HG03469 (cell line): Measurements from ENCODE around the gene CEMIP2.
"Not testable (repeated sequence)": the region's sequence is repeated elsewhere in the genome, so short reads cannot be mapped to it uniquely, and the experiment has no call there.

Experiments
- ATAC-seq: cut with Tn5 transposase; IDR thresholded peaks from one replicate; pipeline ENCODE4 v1.9.1; 2021; ENCODE audit warnings: mild to moderate bottlenecking, moderate library complexity, moderate number of reproducible peaks; ENCODE audit not compliant: unreplicated experiment

CEMIP2 gene, protein sequence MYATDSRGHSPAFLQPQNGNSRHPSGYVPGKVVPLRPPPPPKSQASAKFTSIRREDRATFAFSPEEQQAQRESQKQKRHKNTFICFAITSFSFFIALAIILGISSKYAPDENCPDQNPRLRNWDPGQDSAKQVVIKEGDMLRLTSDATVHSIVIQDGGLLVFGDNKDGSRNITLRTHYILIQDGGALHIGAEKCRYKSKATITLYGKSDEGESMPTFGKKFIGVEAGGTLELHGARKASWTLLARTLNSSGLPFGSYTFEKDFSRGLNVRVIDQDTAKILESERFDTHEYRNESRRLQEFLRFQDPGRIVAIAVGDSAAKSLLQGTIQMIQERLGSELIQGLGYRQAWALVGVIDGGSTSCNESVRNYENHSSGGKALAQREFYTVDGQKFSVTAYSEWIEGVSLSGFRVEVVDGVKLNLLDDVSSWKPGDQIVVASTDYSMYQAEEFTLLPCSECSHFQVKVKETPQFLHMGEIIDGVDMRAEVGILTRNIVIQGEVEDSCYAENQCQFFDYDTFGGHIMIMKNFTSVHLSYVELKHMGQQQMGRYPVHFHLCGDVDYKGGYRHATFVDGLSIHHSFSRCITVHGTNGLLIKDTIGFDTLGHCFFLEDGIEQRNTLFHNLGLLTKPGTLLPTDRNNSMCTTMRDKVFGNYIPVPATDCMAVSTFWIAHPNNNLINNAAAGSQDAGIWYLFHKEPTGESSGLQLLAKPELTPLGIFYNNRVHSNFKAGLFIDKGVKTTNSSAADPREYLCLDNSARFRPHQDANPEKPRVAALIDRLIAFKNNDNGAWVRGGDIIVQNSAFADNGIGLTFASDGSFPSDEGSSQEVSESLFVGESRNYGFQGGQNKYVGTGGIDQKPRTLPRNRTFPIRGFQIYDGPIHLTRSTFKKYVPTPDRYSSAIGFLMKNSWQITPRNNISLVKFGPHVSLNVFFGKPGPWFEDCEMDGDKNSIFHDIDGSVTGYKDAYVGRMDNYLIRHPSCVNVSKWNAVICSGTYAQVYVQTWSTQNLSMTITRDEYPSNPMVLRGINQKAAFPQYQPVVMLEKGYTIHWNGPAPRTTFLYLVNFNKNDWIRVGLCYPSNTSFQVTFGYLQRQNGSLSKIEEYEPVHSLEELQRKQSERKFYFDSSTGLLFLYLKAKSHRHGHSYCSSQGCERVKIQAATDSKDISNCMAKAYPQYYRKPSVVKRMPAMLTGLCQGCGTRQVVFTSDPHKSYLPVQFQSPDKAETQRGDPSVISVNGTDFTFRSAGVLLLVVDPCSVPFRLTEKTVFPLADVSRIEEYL (N-terminal part only)

DNA sequence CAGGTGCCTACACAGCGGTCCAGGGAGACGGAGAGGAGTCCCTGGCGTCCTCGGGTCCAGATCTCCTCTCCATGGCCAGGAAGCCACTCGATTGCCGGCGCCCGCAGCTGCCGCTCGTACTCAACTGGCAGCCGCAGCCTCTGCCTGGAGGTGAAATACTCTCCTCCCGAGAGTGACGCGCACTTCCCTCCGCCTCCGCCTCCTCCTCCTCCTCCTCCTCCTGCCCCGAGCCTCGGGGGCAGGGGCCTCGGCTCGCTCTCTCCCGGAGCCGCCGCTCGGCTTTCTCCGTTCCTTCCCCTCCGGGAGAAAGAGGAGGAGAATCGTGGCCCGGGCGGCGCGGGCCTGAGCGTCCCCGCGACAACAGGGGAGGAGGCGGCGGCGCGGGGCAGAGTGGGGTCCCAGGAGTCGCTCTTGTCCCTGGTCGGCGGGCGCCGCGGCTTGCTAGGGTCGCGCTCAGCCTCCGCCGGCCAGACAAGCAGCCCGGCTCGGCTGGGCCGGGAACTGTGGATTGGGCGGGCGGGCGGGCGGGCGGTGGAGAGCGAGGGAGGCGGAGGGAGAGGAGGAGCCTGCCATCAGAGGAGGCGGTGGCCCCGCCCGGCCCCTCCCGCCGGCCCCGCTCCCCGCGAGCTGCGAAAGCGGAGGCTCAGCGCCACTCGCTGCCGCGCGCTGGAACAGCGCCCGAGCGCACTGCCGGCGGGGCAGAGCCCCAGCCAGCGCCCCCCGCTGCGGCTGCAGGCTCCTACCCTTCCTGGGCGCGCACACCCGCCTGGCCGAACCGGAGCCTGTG is at the start of gene CEMIP2:
Gene CEMIP2 (minus strand): TSS at position 126 of the 787 bp plus-strand sequence. CDS start 18,140 bp downstream, outside the sequence.
- ATAC-seq, result peak; percentile 70

DNA sequence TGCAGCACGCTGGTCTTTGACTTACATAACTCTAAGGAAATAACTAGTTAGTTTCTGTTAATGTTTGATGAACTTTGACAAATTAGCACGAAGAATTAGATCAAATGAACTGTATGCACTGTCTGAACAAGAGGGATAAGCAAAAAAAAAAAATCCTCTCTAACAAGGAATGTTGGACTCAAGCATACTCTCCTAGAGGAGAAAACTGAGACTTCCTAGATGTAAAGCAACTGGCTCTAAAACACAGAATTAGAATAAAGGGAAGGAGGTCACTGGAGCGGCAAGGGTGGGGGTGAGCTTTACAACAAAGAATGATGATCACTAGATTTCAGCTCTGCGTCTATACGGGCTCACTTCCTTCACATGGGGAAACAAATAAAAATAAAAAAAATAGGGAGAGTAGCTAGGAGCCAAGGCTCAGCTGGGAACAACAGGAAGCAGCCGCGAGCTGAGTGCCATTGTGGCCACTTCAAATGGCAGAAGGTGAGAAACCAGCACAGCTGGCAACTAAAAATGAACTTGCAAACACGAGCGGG is 48.7 kb upstream of the CEMIP2 start:
- ATAC-seq, result no peak

DNA sequence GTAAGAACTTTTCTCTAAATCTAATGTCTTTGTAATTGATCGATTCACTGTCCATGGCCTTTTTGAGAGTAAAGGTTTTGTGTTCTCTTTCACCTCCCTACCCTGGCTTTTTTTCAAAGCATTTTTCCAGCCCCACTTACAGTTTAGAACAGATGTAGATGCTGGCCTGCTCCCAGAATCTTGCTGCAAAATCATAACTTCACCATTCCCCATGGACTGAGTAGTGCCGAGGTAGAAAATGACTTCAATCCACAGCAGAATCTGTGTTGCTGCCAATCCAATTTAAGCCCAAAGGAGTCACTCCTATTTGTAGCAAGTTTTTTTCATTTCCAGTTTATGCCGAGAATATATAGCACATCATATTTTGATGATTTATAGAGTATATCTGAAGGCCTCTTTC is 46.5 kb upstream of the CEMIP2 start:
- ATAC-seq, result no peak

DNA sequence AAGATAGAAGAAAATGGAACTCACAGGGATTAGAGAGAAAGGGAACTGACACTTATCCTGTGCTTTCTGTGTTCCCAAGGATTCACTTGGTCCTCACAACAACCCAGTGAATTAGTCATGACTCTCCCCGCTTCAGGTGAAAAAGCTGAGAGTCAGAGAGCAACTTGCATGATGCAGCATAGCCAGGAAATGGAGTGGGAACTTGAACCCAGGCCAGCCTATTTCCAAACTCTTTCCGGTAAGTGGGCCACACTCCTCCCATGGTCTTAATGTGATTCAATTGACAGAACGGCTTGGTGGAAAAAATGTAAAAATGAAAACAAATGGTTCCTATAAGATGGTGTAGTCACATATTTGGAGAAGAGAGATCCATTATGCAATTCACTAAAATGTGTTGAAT is 45.9 kb upstream of the CEMIP2 start:
- ATAC-seq, result no peak

DNA sequence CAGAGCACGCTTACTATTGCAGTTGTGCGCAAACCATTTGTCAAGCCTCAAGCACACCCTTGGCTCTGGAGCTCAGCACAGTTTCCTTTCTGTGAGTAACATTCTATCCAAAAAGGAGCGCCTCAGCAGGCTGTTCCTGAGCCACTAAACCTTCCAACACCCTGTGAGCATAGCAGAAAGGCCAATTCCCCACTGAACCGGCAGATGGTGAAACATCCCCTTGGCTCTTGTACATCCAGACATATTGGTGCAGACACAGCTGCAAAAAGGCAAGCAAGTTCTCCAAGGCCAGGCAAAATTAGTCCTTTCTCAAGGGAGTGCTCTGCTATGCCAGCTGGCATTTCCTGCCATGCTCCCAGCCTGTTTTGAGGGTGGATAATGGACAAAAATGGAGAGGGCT is 44.1 kb upstream of the CEMIP2 start:
- no peak for ATAC-seq

DNA sequence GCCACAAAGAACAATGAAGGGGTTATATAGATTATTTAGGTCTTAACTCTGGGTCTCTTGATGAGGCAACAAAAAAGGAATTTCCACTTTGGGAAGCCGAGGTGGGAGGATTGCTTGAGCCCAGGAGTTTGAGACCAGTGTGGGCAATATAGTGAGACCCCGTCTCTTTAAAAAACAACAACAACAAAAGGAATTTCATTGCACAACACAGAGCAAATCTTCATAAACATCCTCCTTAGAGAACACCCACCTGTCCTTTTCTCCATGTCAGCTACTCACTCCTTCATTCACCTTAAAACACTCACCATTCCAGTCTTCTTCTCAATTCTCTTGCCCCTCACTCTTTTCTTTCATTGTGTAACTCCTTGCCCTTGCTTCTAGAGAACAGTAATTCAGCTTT is 39.8 kb upstream of the CEMIP2 start:
- ATAC-seq, result no peak

DNA sequence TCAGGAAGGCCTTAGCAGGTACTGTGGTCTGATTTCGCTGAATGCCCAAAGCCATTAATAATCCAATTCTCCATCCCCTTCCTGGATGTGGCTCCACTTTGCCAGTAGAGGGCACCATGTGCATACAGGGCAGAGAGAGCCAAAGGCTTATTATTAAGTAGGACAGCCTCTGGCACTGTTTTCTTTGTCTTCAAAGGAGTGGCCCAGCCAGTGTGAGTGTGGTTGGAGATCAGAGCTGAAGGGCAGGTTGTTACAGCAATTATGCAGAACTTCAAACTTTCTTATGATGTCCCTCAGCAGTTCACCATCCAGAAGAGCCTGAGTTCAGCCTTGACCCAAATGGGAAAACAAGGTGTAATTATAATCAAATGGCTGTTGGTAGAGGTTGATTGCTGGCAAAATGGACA is 38.6 kb upstream of the CEMIP2 start:
- peak; percentile 97 for ATAC-seq

DNA sequence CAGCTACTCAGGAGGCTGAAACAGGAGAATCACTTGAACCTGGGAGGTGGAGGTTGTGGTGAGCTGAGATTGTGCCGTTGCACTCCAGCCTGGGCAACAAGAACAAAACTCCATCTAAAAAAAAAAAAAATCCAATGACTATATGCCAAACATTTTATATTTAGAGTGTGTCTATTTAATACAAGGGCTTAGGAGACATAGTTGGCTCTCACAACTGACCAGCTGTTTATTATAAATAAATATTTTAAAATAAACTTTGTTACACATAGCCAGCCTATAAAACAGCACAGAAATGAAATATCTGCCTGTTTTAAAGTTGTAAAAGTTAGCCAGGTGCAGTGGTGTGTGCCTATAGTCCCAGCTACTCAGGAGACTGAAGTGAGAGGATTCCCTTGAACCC is 36.8 kb upstream of the CEMIP2 start:
- not testable (repeated sequence) for ATAC-seq

DNA sequence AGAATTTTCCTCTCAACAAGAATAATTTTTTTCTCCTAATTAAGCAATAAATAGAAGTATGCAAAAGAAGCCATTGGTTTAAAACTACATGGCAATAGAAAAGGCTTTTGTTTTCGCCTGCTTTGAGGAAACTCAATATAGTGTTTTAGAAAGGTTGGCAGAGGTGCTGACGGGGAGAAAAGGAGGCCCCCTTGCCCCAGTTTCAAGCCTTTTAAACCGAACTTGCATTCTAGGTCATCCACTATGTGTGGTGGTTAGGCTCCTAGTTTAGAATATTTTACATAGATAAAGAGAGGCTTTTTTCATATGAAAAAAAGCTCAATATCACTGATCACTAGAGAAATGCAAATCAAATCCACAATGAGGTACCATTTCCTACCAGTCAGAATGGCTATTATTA is 33.5 kb upstream of the CEMIP2 start:
- ATAC-seq, result no peak

DNA sequence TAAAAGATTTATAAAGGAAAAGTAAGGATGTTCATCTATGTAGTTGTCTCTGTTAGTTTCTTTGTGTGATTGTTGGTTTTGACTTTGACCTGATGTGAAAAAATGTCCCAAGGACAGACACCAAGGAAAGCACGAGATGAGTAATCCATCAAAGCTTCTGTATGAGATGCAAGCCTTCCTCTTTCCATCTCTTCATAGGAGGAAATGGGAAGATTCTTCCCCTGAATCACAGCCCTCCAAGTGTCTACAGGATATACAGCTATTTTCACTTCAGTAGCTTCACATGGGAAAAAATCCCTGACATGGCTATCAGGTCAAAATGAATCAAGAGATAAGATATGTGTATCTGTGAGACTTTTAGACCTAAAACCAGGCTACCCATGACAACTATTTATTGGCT is 29.0 kb upstream of the CEMIP2 start:
- no peak for ATAC-seq

DNA sequence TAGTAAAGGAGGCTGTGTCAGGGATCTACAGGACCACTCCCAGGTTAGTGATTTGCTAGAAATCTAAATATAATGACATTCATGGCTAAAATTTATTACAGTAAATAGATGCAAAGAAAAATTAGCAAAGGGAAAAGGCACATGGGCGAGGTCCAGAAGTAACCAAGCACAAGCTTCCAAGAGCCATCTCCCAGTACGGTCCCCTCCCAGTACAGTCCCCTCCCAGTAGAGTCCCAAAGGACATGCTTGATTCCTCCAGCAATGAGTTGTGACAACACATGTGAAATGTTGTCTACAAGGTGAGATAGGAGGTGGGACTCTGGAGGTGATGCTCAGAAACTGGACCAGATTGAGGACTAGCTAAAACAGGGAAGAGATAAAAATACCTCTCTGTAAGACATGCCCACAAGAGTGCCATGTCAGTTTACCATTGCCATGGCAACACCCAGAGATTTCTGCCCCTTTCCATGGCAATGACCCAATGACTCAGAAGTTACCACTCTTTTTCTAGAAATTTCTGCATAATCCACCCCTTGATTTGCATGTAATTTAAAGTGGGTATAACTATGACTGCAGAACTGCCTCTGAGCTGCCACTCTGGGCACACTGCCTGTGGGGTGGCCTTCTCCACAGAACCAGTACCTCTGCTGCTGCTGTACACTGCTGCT is 27.9 kb upstream of the CEMIP2 start:
- no peak for ATAC-seq

DNA sequence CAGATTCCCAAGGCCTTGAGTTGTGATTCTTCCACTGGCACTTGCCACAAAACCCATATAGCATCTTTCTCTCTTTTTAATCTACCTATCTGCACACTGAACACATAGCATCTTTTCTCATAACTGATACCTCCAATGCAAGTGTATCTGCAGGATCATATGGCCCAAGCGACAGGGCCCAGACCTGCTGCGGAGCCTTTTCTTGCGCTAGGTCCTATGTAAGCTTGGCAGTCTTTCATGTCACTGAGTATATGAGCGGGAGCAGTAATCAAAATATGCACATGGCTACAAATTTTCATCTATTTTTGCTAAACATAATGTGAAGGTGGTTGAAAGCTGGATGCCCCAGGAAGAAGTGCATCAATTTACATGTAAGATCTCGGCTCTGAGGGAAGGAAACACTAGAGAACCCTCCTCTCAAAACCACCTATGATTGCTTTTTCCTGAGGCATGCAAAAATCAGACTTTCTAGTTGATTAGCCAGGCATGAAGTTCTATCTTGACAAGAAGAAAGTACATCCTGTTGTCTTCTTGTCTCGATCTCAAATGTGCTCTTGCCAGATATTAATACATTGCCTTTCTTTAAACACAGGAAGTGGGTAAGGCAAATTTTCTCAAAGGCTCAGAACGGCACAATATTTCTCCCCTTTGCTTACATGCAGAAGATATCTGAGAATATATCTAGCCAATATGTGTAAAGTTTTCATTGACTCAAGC is 26.9 kb upstream of the CEMIP2 start:
- peak; percentile 94 for ATAC-seq

DNA sequence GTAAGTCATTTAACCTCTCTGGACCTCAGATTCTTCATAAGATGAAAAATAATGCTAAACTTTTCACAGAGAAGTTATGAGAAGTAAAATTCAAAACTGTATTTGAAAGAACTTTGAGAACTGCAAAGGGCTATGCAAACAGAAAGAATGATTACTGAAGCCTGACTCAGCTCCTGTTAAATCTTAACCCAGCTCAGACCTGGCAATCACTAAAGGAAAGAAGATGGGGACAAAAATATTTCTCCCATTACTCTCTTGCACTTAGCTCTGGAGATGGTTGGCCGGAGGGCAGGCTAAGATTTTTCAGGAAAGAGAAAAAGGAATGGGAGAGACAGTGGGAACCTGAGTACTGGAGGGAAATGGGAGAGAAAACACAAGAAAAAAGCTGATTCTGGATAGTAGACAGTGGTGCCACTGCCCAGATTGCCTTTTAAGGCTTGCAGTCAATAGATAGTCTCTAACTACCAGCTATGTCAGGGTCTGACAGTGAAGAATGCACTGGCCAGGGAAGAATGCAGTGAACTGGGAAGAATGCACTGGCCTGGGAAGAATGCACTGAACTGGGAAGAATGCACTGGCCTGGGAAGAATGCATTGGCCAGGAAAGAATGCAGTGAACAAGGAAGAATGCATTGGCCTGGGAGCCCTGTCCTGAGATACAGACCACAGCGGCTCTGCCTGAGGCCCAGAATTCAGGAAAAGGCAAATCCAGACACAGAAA is 25.2 kb upstream of the CEMIP2 start:
- no peak for ATAC-seq

DNA sequence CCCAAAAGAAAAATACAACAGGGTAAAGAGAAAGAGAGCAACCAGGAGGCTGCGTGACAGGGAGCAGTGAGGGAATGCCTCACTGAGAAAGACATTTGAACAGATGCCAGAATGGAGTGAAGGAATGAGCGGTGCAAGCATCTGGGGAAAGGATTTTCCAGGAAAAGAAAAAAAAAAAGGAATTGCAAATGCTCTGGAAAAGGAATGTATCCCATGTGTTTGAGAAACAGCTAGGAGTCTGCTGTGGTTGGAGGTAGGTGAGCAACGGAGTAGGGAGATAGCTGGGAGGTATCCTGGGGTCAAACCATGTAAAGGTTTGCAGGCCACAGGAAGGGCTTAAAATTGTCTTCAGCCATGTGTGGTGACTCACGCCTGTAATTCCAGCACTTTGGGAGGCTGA is 23.6 kb upstream of the CEMIP2 start:
- no peak for ATAC-seq

DNA sequence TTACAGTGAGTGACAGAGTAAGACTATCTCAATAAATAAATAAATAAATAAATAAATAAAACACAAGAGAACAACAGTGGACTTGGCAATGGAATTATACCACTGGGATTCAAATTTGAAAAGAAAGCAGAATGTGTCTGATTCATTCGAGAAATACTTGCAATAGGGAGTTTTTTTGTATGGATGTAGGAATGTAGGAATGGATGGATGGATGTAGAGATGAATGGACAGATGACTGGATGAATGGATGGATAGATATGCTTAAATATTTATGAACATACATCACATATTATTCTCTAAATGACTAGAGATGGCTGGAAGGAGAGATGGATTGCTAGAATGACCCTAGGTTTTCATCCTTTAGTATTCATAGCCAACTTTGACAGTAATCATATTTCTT is 22.0 kb upstream of the CEMIP2 start:
- ATAC-seq, result no peak

DNA sequence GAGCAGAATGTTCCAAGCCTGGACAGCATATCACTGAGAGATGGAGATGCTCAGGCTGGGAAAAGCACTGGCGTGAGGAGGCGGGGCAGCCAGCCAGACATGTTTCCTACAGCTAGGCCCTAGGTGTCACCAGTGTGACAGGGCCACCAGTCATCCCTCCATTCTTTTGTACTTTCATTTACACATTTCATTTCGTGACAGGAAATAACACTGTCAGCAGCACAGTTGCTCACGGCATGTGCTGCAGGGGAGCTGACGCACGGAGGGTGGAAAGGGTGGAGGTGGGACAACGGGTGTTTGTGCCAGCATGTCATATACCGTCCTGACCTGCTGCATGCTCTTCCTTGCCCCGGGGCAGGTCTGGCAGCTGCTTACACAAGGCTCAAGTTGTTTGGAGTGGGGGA is 14.8 kb upstream of the CEMIP2 start:
- ATAC-seq, result peak; percentile 87

DNA sequence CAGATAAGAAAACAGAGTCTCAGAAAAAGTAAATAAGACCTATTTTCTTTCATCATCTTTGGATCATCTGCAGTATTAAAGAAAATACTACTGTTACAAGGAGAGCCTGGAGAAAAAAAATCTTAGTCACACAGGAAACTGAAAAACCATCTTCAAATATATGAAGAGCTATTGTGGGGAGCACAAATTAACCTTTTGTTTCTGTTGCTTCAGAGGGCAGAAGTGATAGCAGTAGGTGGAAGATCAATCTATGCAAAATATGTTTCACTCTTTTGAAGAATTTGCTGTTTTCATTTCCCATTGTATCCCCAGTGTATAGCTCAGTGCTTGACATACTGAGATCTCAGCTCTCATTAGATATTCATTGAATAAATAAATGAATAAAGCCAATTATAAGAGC is 13.1 kb upstream of the CEMIP2 start:
- peak; percentile 66 for ATAC-seq

DNA sequence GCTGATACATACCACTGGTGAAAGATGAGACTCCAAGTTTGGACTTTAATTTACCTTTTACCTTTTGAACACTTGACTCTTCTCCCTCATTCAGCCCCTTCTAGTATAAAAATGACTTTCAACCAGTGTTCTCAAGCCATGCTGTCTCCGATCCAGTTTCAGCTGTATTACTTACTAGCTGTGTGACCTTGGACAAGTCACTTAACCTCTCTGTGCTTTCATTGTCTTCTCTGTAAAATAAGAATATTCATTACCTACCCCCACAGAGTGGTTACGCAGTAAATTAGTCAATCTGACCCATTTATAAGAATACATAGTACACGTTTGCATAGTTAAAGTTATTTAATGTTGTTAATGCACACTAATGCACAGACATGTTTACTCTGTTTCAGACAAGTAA is 12.6 kb upstream of the CEMIP2 start:
- ATAC-seq, result no peak
